ENCODE measurements around the gene B4GALT1.
A peak's percentile ranks its signal among the peaks of the same experiment; 100 is the strongest.

The B4GALT1 gene

GRCh38 chr9:33139421-33140228, 27.5 kb downstream of the B4GALT1 start:
- DNase-seq = no peak

GRCh38 chr9:33138768-33139167, 28.4 kb downstream of the B4GALT1 start:
- DNase-seq = no peak

GRCh38 chr9:33137781-33138264, 29.3 kb downstream of the B4GALT1 start:
- DNase-seq = no peak

GRCh38 chr9:33136721-33137670, 30.1 kb downstream of the B4GALT1 start:
- DNase-seq = no peak

- peak; percentile 13 to 72 for DNase-seq
Measured at GRCh38 chr9:33135470-33135958, 31.6 kb downstream of the B4GALT1 start.

- no peak for DNase-seq
Measured at GRCh38 chr9:33135031-33135461, 32.1 kb downstream of the B4GALT1 start.

- no peak for DNase-seq
Measured at GRCh38 chr9:33133186-33133585, 34.0 kb downstream of the B4GALT1 start.

GRCh38 chr9:33131790-33132772, 35.1 kb downstream of the B4GALT1 start:
- DNase-seq = no peak

- DNase-seq = no peak
Measured at GRCh38 chr9:33130961-33131789, 36.0 kb downstream of the B4GALT1 start.

- DNase-seq = no peak
Measured at GRCh38 chr9:33129886-33130881, 37.0 kb downstream of the B4GALT1 start.

- DNase-seq = no peak
Measured at GRCh38 chr9:33129251-33129885, 37.8 kb downstream of the B4GALT1 start.

GRCh38 chr9:33128570-33128969, 38.6 kb downstream of the B4GALT1 start:
- no peak for DNase-seq

- DNase-seq = no peak
Measured at GRCh38 chr9:33127881-33128280, 39.3 kb downstream of the B4GALT1 start.

GRCh38 chr9:33125871-33126823, 41.0 kb downstream of the B4GALT1 start:
- DNase-seq = peak in 1 of 2 donors; percentile 39

- DNase-seq = no peak
Measured at GRCh38 chr9:33125461-33125860, 41.7 kb downstream of the B4GALT1 start.

GRCh38 chr9:33124751-33125381, 42.3 kb downstream of the B4GALT1 start:
- no peak for DNase-seq

- DNase-seq = no peak
Measured at GRCh38 chr9:33124046-33124445, 43.1 kb downstream of the B4GALT1 start.
